Measurements from ENCODE around the gene PCNP. TPM values are rescaled to one million over a fixed set of nuclear protein-coding genes. Genes with fewer than 3 reads are reported as not detected.
"Not testable (repeated sequence)": the region's sequence is repeated elsewhere in the genome, so short reads cannot be mapped to it uniquely, and the experiment has no call there.

PCNP gene
- total RNA-seq, 4 donors from 2014 or later: 105 to 186 (median 124) TPM

DNA sequence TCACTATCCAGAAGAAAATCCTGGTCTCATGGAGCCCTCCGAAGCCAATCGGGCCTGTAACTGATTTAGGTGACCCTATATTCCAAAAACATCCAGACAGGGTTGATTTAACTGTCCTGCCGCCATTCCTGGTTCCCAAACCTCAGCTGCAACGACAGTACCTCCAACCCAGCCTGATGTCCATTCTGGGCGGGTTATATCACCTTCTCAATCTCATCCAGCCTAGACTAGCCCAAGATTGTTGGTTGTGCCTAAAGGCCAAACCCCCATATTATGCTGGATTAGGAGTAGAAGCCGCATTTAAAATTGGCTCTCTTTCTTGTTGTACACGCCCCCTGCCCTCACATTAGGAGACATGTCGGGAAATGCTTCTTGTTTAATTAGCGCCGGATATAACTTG, 66.3 kb downstream of the PCNP start:
- no peaks in the 10 kb centered on the region for H3K9me3 ChIP-seq
- no peak overlapping the region for H3K4me3 ChIP-seq
- TF ChIP-seq POLR2A (IDR thresholded peaks at IDR 0.05; ENCODE audit: low read depth) (no peak), EP300 (IDR thresholded peaks at IDR 0.05) (no peak), POLR2AphosphoS5 (IDR thresholded peaks at IDR 0.05) (no peak)
- TF ChIP-seq, protein P1, sequence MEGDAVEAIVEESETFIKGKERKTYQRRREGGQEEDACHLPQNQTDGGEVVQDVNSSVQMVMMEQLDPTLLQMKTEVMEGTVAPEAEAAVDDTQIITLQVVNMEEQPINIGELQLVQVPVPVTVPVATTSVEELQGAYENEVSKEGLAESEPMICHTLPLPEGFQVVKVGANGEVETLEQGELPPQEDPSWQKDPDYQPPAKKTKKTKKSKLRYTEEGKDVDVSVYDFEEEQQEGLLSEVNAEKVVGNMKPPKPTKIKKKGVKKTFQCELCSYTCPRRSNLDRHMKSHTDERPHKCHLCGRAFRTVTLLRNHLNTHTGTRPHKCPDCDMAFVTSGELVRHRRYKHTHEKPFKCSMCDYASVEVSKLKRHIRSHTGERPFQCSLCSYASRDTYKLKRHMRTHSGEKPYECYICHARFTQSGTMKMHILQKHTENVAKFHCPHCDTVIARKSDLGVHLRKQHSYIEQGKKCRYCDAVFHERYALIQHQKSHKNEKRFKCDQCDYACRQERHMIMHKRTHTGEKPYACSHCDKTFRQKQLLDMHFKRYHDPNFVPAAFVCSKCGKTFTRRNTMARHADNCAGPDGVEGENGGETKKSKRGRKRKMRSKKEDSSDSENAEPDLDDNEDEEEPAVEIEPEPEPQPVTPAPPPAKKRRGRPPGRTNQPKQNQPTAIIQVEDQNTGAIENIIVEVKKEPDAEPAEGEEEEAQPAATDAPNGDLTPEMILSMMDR (IDR thresholded peaks at IDR 0.05): no peak
- DNase-seq (ENCODE audit: extremely low spot score): no peak
- H3K4me1 ChIP-seq: no peaks in the 10 kb centered on the region
- no CpG with 5 or more reads among the region's 10 CpGs for WGBS
- no peaks in the 10 kb centered on the region for H3K27me3 ChIP-seq
- intact Hi-C loops (cut with DNase I): no loop called here
- no peak overlapping the region for H3K27ac ChIP-seq (replicated peaks in 1 of 4)
- H3K36me3 ChIP-seq: no peaks in the 10 kb centered on the region

DNA sequence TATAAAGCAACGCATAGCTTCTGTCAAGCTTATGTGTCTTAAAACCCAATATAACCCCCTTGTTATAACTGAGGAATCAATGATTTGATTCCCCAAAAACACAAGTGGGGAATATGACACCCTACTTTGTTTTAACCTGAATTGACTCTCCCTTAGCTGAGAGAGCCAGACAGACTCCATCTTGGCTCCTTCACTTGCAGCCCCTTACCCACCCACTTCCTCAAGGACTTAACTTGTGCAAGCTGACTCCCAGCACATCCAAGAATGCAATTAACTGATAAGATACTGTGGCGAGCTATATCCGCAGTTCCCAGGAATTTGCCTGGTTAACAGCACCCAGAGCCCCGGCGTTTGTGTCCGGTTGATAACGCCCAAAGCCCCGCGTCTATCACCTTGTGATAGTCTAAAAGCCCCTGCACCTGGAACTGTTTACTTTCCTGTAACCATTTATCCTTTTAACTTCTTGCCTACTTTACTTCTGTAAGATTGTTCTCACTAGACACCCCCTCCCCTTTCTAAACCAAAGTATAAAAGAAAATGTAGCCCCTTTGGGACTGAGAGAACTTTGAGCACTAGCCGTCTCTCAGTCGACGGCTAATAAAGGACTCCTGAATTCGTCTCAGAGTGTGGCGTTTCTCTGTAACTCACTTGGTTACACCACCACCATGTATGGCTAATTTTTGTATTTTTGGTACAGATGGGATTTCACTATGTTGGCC, 67.6 kb downstream of the PCNP start:
- DNase-seq (ENCODE audit: extremely low spot score): peak; percentile 3
- intact Hi-C loops (cut with DNase I); H3K27ac ChIP-seq (replicated peaks in 1 of 4); H3K36me3 ChIP-seq; H3K9me3 ChIP-seq; H3K27me3 ChIP-seq; H3K4me1 ChIP-seq; H3K4me3 ChIP-seq: not testable (repeated sequence)
- WGBS: 76% methylated on average over 14 of the region's 14 CpGs

DNA sequence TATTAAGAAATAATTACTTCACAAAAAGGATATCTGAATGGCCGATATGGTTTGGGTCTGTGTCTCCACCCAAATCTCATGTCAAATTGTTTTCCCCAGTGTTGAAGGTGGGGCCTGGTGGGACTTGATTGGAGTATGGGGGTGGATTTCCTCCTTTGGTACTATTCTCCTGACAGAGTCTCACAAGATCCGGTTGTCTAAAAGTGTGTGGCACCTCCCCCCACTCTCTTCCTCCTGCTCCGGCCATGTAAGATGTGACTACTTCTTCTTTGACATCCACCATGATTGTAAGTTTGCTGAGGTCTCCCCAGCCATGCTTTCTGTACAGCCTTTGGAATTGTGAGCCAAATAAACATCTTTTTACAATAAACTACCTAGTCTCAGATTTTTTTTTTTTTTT, 68.5 kb downstream of the PCNP start:
- 87% methylated on average over 3 of the region's 3 CpGs for WGBS
- Histone ChIP-seq H3K27ac (replicated peaks in 1 of 4) (no peak overlapping the region), H3K4me3 (no peak overlapping the region), H3K4me1 (no peaks in the 10 kb centered on the region), H3K9me3 (no peaks in the 10 kb centered on the region), H3K36me3 (peaks cover 0 to 8% (median 0%) of the 10 kb centered on the region in 4 donors), H3K27me3 (no peaks in the 10 kb centered on the region)
- intact Hi-C loops (cut with DNase I): no loop called here
- TF ChIP-seq EP300 (IDR thresholded peaks at IDR 0.05) (no peak), POLR2A (IDR thresholded peaks at IDR 0.05; ENCODE audit: low read depth) (no peak), POLR2AphosphoS5 (IDR thresholded peaks at IDR 0.05) (no peak)
- DNase-seq (ENCODE audit: extremely low spot score): peak; percentile 19

DNA sequence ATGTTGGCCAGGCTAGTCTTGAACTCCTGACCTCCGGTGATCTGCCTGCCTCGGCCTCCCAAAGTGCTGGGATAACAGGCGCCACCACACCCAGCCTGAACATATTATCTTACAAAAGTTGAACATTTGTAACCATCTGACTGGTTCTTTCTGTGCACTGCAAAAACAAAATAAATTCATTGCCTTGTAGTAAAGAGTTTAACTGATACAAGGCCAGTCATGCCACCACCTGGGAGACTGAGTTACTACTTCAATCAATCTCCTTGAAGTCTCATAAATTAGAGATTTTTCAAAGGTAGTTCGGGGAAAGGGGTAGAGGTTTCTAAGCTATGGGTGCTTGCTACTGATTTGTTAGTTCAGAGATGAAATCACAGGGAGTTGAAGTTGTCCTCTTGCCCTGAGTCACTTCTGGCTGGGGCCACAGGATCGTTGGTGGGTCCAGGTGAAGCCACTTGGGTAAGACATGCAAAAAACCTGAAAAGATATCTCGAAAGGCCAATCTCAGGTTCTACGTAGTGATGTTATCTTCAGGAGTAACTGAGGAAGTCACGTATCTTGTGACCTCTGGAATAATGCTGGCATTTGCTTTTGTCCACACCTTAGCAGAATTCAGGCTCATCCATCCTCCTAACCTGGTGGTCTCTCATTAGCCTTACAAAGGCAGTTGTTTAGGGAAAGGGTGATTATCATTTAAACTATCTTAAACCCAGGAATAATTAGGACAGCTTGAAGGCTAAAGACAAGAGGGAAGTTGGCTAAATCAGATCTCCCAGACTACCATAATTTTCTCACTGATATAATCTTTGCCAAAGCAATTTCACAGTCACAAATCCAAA, 69.2 kb downstream of the PCNP start:
- Histone ChIP-seq H3K4me3 (no peak overlapping the region), H3K4me1 (no peaks in the 10 kb centered on the region), H3K27ac (replicated peaks in 1 of 4) (no peak overlapping the region), H3K36me3 (peaks cover 0 to 15% (median 4%) of the 10 kb centered on the region in 4 donors), H3K9me3 (no peaks in the 10 kb centered on the region), H3K27me3 (no peaks in the 10 kb centered on the region)
- TF ChIP-seq POLR2A (IDR thresholded peaks at IDR 0.05; ENCODE audit: low read depth) (no peak), EP300 (IDR thresholded peaks at IDR 0.05) (no peak), POLR2AphosphoS5 (IDR thresholded peaks at IDR 0.05) (no peak)
- TF ChIP-seq, protein P1 (IDR thresholded peaks at IDR 0.05): no peak
- intact Hi-C loops (cut with DNase I): no loop called here
- WGBS: 88% methylated on average over 7 of the region's 8 CpGs
- DNase-seq (ENCODE audit: extremely low spot score): peak; percentile 60

Small RNA genes within 50 kb of the gene (small RNA-seq; reads per million reads assigned to genes)
- gene RF00019 (0 reads per million in 3 donors), gene RNU6-1256P (0 reads per million in 3 donors)

Other genes starting within 250 kb of the PCNP start
- gene SENP7, start 61.0 kb upstream of the PCNP start, total RNA-seq: 10 to 100 TPM; 13.7 to 23.3 (median 15.9) TPM
- 10 to 100 TPM; 14.4 to 21.7 (median 17.3) TPM for gene TRMT10C, start 12.3 kb upstream of the PCNP start, total RNA-seq
- gene ZBTB11, start 103.0 kb downstream of the PCNP start, total RNA-seq: 10 to 100 TPM; 15.3 to 20.8 (median 16.9) TPM
- gene RPL24, start 112.5 kb downstream of the PCNP start, total RNA-seq: 1,000 to 10,000 TPM; 1,560 to 1,805 (median 1,727) TPM
- gene CEP97, start 150.4 kb downstream of the PCNP start, total RNA-seq: 10 to 100 TPM in 1 of 4 donors, 1 to 10 TPM in 3; 7.2 to 10.4 (median 8.0) TPM
- gene NXPE3, start 205.0 kb downstream of the PCNP start, total RNA-seq: 10 to 100 TPM; 12.4 to 19.5 (median 17.8) TPM

Data from esophagus muscularis mucosa (tissue), 4 donors.